ENCODE results near the gene C8A. TPM values are rescaled to one million over a fixed set of nuclear protein-coding genes. Genes with fewer than 3 reads are reported as not detected.

The C8A gene
- total RNA-seq, result under 0.01 TPM in 1 of 2 replicates, not detected in the other

DNA sequence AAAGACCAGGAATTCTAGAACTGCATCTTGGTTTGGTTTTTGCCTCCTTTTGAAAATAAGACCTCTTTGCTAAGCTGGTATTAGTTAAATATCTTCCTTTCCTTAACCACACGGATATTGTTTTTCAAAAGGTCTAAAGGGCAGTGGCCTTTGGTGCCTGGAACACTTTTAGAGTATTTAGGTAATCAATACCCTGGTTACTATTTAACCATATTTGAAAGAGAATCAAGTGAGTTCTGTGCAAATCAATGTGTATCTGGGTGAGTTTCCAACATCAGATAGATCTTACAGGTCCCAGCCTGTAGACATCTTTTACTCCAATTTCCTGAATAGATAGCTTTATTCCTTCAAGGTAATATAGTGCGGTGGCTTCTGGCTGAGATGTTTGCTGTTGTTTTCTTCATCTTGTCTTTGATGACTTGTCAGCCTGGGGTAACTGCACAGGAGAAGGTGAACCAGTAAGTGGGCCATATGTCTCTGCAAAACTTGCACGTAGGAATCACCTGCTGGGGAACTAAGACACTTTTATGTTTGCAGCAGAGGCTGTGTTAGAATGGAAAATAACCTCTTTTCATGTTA lies at the start of gene C8A:
TSS of gene C8A (plus strand) at position 277 of the 579 bp plus-strand sequence. CDS start at position 382, 105 bp downstream.

DNA sequence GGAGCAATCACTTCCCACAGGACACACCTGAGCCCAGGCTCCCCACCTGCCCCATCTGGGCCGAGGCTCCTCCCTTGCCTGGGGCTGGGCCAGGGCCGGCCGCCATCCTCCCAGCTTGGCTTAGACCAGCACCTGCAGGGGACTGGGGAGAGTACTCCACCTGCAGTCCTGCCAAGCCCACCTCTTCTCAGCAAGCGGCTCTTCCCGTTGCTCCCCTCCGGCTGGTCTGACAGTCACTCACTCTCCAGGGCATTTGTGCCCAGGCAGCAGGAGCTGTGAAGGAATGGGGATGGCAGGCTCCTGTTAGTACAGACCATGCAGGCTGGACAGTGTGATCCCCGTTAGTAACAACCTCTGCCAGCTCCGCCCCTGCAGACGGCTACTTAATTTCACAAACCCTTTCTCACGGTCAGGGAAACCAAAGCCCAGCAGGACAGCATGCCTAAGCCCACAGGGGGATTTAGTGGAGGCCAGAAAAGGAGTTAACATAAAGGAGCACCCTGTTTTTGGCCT lies 35.2 kb upstream of the C8A start, which contains the start of gene FYB2:
TSS of gene FYB2 (minus strand) at position 18 of the 513 bp plus-strand sequence. CDS start 114 bp downstream, outside the sequence.

DNA sequence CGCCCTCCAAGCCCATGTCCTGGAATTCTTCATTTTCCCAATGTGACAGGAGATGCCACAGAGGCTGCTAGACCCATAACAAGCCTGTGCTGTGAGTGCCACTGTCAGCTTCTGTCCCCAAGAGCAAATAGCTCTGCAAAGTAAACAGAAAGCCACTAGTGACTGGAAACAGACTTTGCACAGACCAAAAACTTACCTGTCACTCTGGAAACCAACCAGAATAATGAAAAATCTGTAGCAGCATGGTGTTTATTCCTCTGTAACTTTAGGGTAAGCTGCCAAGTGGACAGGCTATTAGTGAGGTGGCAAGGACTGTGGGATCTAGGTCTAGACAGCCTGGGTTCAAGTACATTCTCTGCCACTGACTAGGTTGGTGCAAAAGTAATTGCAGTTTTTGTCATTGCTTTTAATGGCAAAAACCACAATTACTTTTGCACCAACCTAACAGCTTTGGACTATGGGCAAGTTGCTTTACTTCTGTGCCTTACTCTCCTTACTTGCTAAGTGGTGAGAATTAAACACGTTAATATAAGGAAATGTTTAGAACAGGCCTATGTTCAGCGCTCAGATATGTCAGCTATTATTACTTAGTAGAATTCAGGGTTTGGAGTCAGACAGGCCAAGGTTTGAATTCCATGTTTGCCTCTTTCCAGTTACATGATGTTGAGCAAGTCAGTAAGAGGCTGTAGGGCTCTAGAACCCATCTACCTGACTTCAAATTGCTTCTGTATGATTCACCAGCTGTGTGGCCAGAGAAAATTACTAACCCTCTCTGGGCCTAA lies 111.5 kb downstream of the C8A start, which contains the start of gene C8B:
TSS of gene C8B (minus strand) at position 100 of the 782 bp plus-strand sequence. CDS start at position 33, 67 bp downstream.

Other genes starting within 250 kb of the C8A start
- 3.0 and 4.1 TPM in 2 replicates for gene PRKAA2, start 209.5 kb upstream of the C8A start, total RNA-seq
- not detected in 2 replicates for gene FYB2, start 35.4 kb upstream of the C8A start, total RNA-seq
- not detected in 2 replicates for gene C8B, start 111.2 kb downstream of the C8A start, total RNA-seq